Activated T-cell treated with anti-CD3 and anti-CD28 coated beads, Interleukin-2, amount 50 U/mL, for 24 hours (primary cell): Measurements from ENCODE around the gene OSBPL10.
"Not testable (repeated sequence)": the region's sequence is repeated elsewhere in the genome, so short reads cannot be mapped to it uniquely, and the experiment has no call there.

Source experiments
- DNase-seq: peaks from one replicate; pipeline ENCODE4 v3.0.0-alpha.2; 2020
- H3K27ac Mint-ChIP-seq: 2 replicates; pipeline ENCODE4 v1.8.0; 2020; ENCODE audit warnings: mild to moderate bottlenecking, mixed read lengths
- H3K27me3 Mint-ChIP-seq: 2 replicates; pipeline ENCODE4 v1.8.0; 2020; ENCODE audit warnings: mixed read lengths
- H3K36me3 Mint-ChIP-seq: 2 replicates; pipeline ENCODE4 v1.8.0; 2020; ENCODE audit warnings: low read depth, mixed read lengths
- H3K4me1 Mint-ChIP-seq: 2 replicates; pipeline ENCODE4 v1.8.0; 2020; ENCODE audit warnings: low read depth, mixed read lengths
- H3K4me3 Mint-ChIP-seq: 2 replicates; pipeline ENCODE4 v1.8.0; 2020; ENCODE audit warnings: mild to moderate bottlenecking, moderate library complexity, mixed read lengths
- H3K9me3 Mint-ChIP-seq: 2 replicates; pipeline ENCODE4 v1.8.0; 2020; ENCODE audit warnings: mixed read lengths

The OSBPL10 gene, protein sequence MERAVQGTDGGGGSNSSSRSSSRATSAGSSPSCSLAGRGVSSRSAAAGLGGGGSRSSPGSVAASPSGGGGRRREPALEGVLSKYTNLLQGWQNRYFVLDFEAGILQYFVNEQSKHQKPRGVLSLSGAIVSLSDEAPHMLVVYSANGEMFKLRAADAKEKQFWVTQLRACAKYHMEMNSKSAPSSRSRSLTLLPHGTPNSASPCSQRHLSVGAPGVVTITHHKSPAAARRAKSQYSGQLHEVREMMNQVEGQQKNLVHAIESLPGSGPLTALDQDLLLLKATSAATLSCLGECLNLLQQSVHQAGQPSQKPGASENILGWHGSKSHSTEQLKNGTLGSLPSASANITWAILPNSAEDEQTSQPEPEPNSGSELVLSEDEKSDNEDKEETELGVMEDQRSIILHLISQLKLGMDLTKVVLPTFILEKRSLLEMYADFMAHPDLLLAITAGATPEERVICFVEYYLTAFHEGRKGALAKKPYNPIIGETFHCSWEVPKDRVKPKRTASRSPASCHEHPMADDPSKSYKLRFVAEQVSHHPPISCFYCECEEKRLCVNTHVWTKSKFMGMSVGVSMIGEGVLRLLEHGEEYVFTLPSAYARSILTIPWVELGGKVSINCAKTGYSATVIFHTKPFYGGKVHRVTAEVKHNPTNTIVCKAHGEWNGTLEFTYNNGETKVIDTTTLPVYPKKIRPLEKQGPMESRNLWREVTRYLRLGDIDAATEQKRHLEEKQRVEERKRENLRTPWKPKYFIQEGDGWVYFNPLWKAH

DNA sequence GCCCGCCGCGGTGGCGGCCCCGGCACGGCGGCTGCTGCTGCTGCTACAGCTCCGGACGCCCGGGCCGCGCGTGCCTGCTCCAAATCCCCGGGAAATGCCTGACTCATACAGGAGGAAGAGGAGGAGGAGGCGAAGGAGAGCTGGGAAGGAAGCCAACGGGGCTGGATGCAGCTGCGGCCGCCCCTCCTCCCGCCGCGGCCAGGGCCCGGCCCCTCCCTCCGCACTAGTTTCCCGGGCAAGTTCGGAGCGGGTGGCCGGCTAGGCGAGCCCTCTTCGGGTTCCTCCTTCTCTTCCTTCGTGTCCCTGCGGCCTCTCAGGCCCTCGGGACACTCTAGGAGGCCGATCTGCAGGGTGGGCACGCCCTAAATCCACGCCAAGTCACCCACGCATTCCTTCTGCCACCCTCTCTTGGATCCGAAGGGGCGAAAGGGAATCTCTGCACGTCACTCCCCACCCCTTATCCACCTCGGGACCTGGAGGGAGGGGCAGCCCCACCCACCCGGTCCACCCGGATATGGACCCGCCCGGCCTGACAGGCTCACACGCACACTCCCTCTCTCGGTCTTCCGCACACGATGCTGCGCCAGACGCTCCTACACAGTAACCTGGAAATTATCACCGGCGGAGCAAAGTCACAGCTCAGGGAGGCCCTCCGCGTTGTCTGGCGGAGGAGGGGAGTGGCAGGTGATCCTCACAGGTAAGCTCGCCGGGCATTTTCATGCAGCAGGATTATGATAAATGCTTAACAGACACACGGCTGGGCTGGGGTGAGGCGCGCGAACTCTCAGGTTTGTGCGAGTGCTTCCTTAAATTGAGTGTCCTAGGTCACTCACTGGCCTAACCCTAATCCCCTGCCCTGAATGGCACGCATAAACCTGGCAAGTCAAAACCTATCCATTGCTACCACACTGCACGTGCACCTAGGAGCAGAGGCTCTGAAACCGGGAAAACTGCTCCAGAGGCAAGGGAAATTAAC, at the start of gene OSBPL10, which contains the start of gene ZNF860:
TSS of gene OSBPL10 (minus strand) at position 57 of the 976 bp plus-strand sequence. CDS start 83 bp downstream, outside the sequence.
TSS of gene ZNF860 (plus strand) at position 545 of the 976 bp plus-strand sequence. CDS start 7,330 bp downstream, outside the sequence.
- DNase-seq = peak; percentile 57
- Mint-ChIP-seq H3K4me3 (peak within 1 kb of the TSS; percentile 79), H3K9me3 (peaks cover 4% of the 10 kb centered on the region), H3K27ac (peak within 1 kb of the TSS; percentile 51), H3K27me3 (peaks cover 66% of the 10 kb centered on the region), H3K4me1 (peaks cover 30% of the 10 kb centered on the region), H3K36me3 (no peaks in the 10 kb centered on the region)

DNA sequence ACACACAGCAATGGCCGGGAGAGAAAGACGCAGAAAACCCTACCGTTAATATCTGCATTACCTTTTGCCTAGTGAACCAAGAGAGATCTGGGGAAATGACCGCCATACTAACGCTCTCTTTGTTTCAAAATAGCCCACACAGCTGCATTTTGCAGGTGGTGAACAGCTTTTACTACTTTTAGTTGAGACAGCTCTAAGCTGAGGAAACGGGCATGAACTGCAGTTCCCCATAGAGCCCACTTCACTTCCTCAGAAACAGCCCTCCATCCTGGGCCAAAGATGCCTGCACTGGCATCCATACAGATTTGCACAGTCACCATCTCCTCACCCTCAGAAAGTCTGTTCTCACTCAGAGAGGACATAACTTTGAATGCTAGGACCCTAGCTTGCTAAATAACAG, 45.5 kb upstream of the OSBPL10 start:
- Mint-ChIP-seq H3K27ac (no peak overlapping the region), H3K27me3 (peaks cover 17% of the 10 kb centered on the region)

DNA sequence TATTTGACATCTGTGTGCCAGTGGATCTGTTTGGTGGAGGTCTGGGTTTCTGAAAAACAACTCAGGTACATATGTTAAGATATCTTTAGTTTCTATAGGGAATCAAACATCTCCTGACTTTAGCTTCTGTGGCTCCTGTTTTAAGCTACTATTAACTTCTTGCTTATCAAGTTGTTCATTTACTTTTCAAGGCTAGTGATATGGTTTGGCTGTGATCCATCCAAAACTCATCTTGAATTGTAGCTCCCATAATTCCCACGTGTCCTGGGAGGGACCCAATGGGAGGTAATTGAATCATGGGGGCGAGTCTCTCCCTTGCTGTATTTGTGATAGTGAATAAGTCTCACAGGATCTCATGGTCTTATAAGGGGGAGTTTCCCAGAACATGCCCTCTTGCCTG, 41.9 kb upstream of the OSBPL10 start:
- Mint-ChIP-seq H3K27me3 (peaks cover 13% of the 10 kb centered on the region), H3K4me3 (no peak overlapping the region), H3K9me3 (no peaks in the 10 kb centered on the region), H3K27ac (no peak overlapping the region), H3K4me1 (peaks cover 2% of the 10 kb centered on the region), H3K36me3 (no peaks in the 10 kb centered on the region)
- no peak for DNase-seq

More for the DNA sequence above, 45.5 kb upstream of the OSBPL10 start:
- no peak for DNase-seq
- Mint-ChIP-seq H3K4me3 (no peak overlapping the region), H3K36me3 (no peaks in the 10 kb centered on the region), H3K4me1 (no peaks in the 10 kb centered on the region), H3K9me3 (no peaks in the 10 kb centered on the region)

DNA sequence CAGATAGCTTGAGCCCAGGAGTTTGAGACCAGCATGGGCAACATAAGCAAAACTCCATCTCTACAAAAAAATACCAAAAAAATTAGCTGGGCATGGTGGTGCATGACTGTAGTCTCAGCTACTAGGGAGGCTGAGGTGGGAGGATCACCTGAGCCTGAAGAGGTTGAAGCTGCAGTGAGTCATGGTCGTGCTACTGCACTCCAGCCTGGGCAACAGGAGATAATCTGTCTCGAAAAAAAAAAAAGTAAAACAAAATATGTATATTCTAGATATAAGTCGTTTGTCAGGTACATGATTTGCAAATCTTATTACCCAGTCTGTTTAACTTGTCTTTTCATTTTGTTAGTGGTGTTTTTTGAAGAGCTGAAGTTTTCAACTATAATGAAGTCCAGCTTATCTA, 40.7 kb upstream of the OSBPL10 start:
- H3K27ac Mint-ChIP-seq = no peak overlapping the region
- no peaks in the 10 kb centered on the region for H3K9me3 Mint-ChIP-seq
- H3K4me3 Mint-ChIP-seq = no peak overlapping the region
- no peaks in the 10 kb centered on the region for H3K36me3 Mint-ChIP-seq
- DNase-seq = no peak
- H3K27me3 Mint-ChIP-seq = peaks cover 5% of the 10 kb centered on the region
- peaks cover 2% of the 10 kb centered on the region for H3K4me1 Mint-ChIP-seq

DNA sequence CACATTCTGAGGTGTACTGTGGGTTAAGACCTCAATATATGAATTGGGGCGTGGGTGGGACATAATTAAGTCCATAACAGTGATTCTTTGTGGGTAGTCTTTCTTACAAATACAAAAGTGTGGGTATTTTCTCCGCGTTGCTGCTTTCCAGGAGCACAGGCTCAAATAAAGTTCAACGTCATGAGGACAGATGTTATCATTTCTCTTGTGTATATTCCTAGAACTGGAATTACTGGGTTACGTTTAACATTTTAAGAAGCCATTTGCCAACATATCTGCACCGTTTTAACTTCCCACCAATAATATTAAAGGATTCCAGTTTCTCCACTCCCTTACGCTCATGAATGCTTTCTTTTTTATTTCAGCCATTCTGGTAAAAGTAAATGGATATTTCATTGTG, 40.1 kb upstream of the OSBPL10 start:
- no peak for DNase-seq
- no peaks in the 10 kb centered on the region for H3K27me3 Mint-ChIP-seq
- H3K36me3 Mint-ChIP-seq = no peaks in the 10 kb centered on the region
- no peak overlapping the region for H3K4me3 Mint-ChIP-seq
- H3K4me1 Mint-ChIP-seq = peaks cover 2% of the 10 kb centered on the region
- no peak overlapping the region for H3K27ac Mint-ChIP-seq
- H3K9me3 Mint-ChIP-seq = no peaks in the 10 kb centered on the region

DNA sequence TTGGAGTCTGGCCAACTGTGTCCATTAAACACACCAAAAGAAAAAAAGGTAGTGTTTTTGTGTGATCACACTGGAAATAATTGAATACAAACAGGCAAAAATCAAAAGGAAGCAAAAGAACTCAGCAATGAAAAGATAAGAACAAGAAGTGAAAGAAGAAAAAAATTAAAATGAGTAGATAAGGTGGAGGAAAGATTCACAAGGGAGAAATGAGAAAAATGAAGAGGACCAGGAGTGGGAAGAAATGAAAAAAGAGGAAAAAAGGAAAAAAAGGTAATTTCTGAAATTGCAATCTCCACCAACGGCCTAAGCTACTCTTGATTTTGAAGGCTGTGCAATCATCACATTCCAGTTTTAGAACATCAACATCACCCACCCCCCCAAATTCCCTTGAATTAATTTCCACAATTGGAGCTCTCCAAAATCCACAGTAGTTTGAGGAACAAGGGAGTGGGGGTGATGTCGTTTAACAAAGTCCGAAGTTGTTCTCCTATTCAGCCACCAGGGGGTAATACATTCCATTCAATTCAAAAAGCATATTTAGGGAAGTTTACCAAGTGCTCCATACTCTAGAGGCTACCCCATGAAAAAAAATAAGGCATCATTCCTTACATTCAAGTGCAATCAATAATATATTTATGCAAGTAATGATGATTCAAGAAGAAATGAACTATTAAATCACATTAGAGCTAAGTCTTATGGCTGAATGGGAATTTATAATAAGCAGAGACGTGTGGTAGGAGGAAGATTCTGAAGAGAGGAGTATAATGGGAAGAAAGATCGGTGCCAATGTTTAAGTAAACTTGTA, 37.9 kb upstream of the OSBPL10 start:
- Mint-ChIP-seq H3K4me1 (peaks cover 2% of the 10 kb centered on the region), H3K36me3 (no peaks in the 10 kb centered on the region), H3K27me3 (no peaks in the 10 kb centered on the region), H3K27ac (no peak overlapping the region), H3K4me3 (no peak overlapping the region), H3K9me3 (no peaks in the 10 kb centered on the region)
- DNase-seq = no peak

DNA sequence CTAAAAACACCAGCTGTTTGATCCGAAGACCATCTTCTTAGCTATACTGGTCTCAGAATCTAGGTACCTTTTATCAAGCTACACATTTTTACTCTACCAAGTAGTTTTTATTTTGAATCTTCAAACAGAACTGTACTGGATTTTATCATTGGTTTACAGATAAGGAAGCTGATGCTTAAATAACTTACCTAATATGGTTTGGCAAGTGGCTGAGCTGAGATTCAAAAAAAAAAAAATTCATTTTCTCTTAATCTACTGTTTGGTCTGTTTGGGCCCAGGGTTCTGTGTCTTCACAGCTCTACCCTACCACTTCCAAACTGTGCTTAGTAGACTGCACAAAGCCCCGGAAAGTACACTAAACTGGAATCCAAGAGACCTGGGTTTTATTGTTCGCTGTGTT, 36.2 kb upstream of the OSBPL10 start:
- peaks cover 2% of the 10 kb centered on the region for H3K4me1 Mint-ChIP-seq
- no peak overlapping the region for H3K4me3 Mint-ChIP-seq
- DNase-seq = no peak
- no peaks in the 10 kb centered on the region for H3K9me3 Mint-ChIP-seq
- H3K27ac Mint-ChIP-seq = no peak overlapping the region
- H3K36me3 Mint-ChIP-seq = no peaks in the 10 kb centered on the region
- peaks cover 7% of the 10 kb centered on the region for H3K27me3 Mint-ChIP-seq

DNA sequence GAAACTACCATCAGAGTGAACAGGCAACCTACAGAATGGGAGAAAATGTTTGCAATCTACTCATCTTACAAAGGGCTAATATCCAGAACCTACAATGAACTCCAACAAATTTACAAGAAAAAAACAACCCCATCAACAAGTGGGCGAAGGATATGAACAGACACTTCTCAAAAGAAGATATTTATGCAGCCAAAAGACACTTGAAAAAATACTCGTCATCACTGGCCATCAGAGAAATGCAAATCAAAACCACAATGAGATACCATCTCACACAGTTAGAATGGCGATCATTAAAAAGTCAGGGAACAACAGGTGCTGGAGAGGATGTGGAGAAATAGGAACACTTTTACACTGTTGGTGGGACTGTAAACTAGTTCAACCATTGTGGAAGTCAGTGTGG, 34.6 kb upstream of the OSBPL10 start:
- not testable (repeated sequence) for H3K36me3 Mint-ChIP-seq, H3K27ac Mint-ChIP-seq, DNase-seq, H3K4me1 Mint-ChIP-seq, H3K27me3 Mint-ChIP-seq, H3K9me3 Mint-ChIP-seq, H3K4me3 Mint-ChIP-seq

DNA sequence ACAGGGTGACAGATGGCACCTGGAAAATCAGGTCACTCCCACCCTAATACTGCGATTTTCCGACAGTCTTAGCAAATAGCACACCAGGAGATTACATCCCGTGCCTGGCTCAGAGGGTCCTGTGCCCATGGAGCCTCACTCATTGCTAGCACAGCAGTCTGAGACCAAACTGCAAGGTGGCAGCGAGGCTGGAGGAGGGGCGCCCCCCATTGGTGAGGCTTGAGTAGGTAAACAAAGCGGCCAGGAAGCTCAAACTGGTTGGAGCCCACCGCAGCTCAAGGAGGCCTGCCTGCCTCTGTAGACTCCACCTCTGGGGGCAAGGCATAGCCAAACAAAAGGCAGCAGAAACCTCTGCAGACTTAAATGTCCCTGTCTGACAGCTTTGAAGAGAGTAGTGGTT, 29.6 kb upstream of the OSBPL10 start:
- H3K27ac Mint-ChIP-seq, H3K36me3 Mint-ChIP-seq, H3K4me1 Mint-ChIP-seq, DNase-seq, H3K9me3 Mint-ChIP-seq, H3K4me3 Mint-ChIP-seq: not testable (repeated sequence)
- H3K27me3 Mint-ChIP-seq = peaks cover 23% of the 10 kb centered on the region

DNA sequence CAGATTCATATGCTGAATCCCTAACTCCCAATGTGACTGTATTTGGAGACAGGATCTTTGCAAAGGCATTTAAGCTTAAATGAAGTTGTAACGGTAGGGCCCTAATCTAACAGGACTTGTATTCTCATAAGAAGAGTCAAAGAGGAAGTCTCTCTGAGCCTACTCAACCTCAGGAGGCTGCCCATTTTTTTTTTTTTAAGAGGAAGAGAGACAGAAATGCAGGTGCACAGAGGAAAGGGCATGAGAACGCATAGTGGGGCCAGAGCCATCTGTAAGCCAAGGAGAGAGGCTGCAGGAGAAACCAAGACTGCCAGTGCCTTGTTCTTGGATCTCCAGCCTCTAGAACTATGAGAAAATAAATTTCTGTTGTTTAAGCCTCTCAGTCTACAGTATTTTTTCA, 28.9 kb upstream of the OSBPL10 start:
- no peak overlapping the region for H3K27ac Mint-ChIP-seq
- H3K4me3 Mint-ChIP-seq = no peak overlapping the region
- DNase-seq = no peak
- peaks cover 27% of the 10 kb centered on the region for H3K27me3 Mint-ChIP-seq
- H3K9me3 Mint-ChIP-seq = no peaks in the 10 kb centered on the region
- H3K36me3 Mint-ChIP-seq = no peaks in the 10 kb centered on the region
- H3K4me1 Mint-ChIP-seq = peaks cover 3% of the 10 kb centered on the region

DNA sequence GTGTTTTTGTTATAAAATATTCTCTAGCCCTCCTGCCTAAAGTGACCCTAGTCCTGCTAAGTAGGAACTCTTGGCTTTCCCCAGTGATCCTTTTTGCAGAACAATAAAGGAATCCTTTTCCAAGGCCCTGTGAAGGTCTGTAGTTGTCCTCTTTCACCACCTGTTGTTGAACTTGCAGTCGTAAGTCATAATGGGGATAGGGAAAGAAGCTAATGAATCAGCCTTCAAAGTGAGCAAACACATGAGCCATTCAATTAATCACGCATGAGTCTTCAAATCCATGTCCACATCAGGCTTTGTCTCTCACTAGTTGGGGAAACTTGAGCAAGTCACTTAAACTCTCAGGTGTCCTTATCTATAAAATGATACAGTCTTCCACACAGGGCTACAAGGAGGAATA, 28.0 kb upstream of the OSBPL10 start:
- Mint-ChIP-seq H3K4me3 (no peak overlapping the region), H3K36me3 (no peaks in the 10 kb centered on the region), H3K27ac (no peak overlapping the region), H3K4me1 (peaks cover 3% of the 10 kb centered on the region), H3K9me3 (no peaks in the 10 kb centered on the region), H3K27me3 (peaks cover 29% of the 10 kb centered on the region)
- DNase-seq = no peak

DNA sequence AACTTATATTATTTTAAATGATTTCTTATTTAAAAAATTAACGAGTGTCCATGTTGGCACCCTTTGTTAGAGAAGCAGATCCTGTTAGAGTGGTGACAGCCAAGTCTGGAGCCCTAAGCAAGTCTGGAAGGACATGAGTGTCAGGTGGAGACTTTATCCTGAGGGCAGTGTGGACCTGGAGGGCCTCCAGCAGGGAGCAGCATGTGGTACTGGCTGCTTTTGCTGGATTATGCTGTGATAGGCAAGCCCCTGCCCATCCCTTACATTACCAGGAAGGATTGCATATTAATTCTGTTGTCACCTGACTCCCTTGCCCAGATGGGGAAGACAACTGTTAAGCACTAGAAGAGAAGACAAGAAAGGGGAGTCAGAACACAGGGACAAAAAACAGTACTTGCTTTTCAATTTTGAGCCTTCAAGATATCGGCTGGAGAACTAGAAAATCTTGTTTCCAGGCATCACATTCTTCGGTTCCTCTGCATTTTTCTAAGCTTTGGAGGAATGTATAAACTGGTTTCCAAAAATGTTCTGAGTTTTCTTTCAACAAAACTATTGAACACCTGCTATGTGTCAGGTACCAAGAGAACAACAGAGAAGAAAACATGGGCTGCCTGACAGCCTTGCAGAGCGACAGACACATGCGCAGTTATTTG, 23.2 kb upstream of the OSBPL10 start:
- H3K27ac Mint-ChIP-seq = no peak overlapping the region

DNA sequence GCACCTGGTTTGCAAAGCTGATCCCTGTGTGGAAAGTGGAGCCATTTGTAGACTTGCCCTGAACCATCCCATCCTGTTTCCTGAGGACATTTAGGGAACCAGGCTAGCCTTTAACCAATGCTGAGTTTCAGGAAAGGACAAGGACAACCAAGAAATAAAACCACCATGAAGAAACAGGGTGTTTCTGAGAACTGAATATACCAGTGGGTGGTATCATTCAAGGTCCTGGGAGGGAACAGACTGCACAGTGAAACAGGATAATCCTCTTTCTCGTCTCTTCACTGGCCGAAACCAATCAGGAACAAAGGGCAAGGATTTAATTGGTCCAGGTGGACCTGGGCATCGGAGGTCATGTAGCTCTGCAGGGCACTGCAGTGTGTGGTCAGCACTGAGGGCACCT, 22.3 kb upstream of the OSBPL10 start:
- Mint-ChIP-seq H3K27me3 (peaks cover 40% of the 10 kb centered on the region), H3K4me3 (no peak overlapping the region), H3K27ac (no peak overlapping the region), H3K9me3 (no peaks in the 10 kb centered on the region), H3K4me1 (peaks cover 10% of the 10 kb centered on the region), H3K36me3 (no peaks in the 10 kb centered on the region)
- no peak for DNase-seq

More for the DNA sequence above, 23.2 kb upstream of the OSBPL10 start:
- Mint-ChIP-seq H3K27me3 (peaks cover 38% of the 10 kb centered on the region), H3K36me3 (no peaks in the 10 kb centered on the region), H3K9me3 (no peaks in the 10 kb centered on the region), H3K4me1 (peaks cover 10% of the 10 kb centered on the region), H3K4me3 (no peak overlapping the region)
- DNase-seq = no peak
